Neural crest cell (in vitro differentiated cells): Measurements from ENCODE around the gene FBXO31. TPM values are rescaled to one million over a fixed set of nuclear protein-coding genes. Genes with fewer than 3 reads are reported as not detected.
A peak's percentile ranks its signal among the peaks of the same experiment; 100 is the strongest.

Source experiments
- DNase-seq: peaks from one replicate; pipeline ENCODE4 v3.0.0; 2021; ENCODE audit warnings: low read depth, mixed read lengths, low spot score
- H3K27ac Mint-ChIP-seq: one replicate; pipeline ENCODE4 v1.8.0; 2021; ENCODE audit warnings: mild to moderate bottlenecking, mixed read lengths; ENCODE audit not compliant: unreplicated experiment
- H3K27me3 Mint-ChIP-seq: 2 replicates; pipeline ENCODE4 v1.8.0; 2021; ENCODE audit warnings: low read depth, mild to moderate bottlenecking, mixed read lengths
- H3K36me3 Mint-ChIP-seq: 2 replicates; pipeline ENCODE4 v1.8.0; 2021; ENCODE audit warnings: low read depth, mild to moderate bottlenecking, mixed read lengths
- H3K4me1 Mint-ChIP-seq: 2 replicates; pipeline ENCODE4 v1.8.0; 2021; ENCODE audit warnings: mixed read lengths
- H3K4me3 Mint-ChIP-seq: one replicate; pipeline ENCODE4 v1.8.0; 2021; ENCODE audit warnings: mild to moderate bottlenecking, mixed read lengths
- H3K9me3 Mint-ChIP-seq: 2 replicates; pipeline ENCODE4 v1.8.0; 2021; ENCODE audit warnings: mixed read lengths
- CTCF ChIP-seq: fragments of 200-600 bp; sonication (generic); conservative IDR thresholded peaks from 2 replicates; pipeline ENCODE4 v1.5.0; 2021; ENCODE audit warnings: antibody characterized with exemption, mild to moderate bottlenecking
- total RNA-seq: library from RNA; stranded (reverse); gene quantifications from 2 replicates; pipeline ENCODE4 v1.2.1, GENCODE V29; 2021

The FBXO31 gene
- total RNA-seq, 1 donor from 2014 or later, result 23.7 TPM

- DNase-seq, result no peak
- H3K4me3 Mint-ChIP-seq, result peak overlapping the region; percentile 96
- no peaks in the 10 kb centered on the region for H3K9me3 Mint-ChIP-seq
- no peaks in the 10 kb centered on the region for H3K36me3 Mint-ChIP-seq
- peak overlapping the region; percentile 96 for H3K27ac Mint-ChIP-seq
- no peak for TF ChIP-seq CTCF
- H3K27me3 Mint-ChIP-seq, result no peaks in the 10 kb centered on the region
- H3K4me1 Mint-ChIP-seq, result peaks cover 14% of the 10 kb centered on the region
These were observed 67.1 kb downstream of the FBXO31 start for GRCh38 chr16:87316450-87316922.

GRCh38 chr16:87314990-87315420 lies 68.6 kb downstream of the FBXO31 start:
- no peak overlapping the region for H3K4me3 Mint-ChIP-seq
- H3K27me3 Mint-ChIP-seq, result no peaks in the 10 kb centered on the region
- H3K9me3 Mint-ChIP-seq, result no peaks in the 10 kb centered on the region
- H3K27ac Mint-ChIP-seq, result no peak overlapping the region
- no peak for DNase-seq
- no peak for TF ChIP-seq CTCF
- H3K4me1 Mint-ChIP-seq, result peaks cover 14% of the 10 kb centered on the region
- H3K36me3 Mint-ChIP-seq, result no peaks in the 10 kb centered on the region

- Mint-ChIP-seq H3K27ac (no peak overlapping the region), H3K27me3 (no peaks in the 10 kb centered on the region), H3K4me3 (peak overlapping the region; percentile 49), H3K4me1 (peaks cover 4% of the 10 kb centered on the region), H3K9me3 (peaks cover 3% of the 10 kb centered on the region), H3K36me3 (peaks cover 5% of the 10 kb centered on the region)
- no peak for TF ChIP-seq CTCF
- DNase-seq, result no peak
These were observed 71.6 kb downstream of the FBXO31 start for GRCh38 chr16:87312008-87312407.

- Mint-ChIP-seq H3K4me1 (peaks cover under 1% of the 10 kb centered on the region), H3K4me3 (no peak overlapping the region), H3K27me3 (no peaks in the 10 kb centered on the region), H3K9me3 (peaks cover 3% of the 10 kb centered on the region), H3K36me3 (peaks cover 7% of the 10 kb centered on the region), H3K27ac (no peak overlapping the region)
- TF ChIP-seq CTCF, result no peak
- DNase-seq, result no peak
These were observed 72.2 kb downstream of the FBXO31 start for GRCh38 chr16:87311387-87311786.

GRCh38 chr16:87310610-87311009 lies 73.0 kb downstream of the FBXO31 start:
- H3K9me3 Mint-ChIP-seq, result peaks cover 3% of the 10 kb centered on the region
- H3K27ac Mint-ChIP-seq, result no peak overlapping the region
- no peak for DNase-seq
- H3K4me3 Mint-ChIP-seq, result no peak overlapping the region
- peaks cover 7% of the 10 kb centered on the region for H3K36me3 Mint-ChIP-seq
- H3K4me1 Mint-ChIP-seq, result no peaks in the 10 kb centered on the region
- H3K27me3 Mint-ChIP-seq, result no peaks in the 10 kb centered on the region
- TF ChIP-seq CTCF, result no peak
